K562 (cell line): ENCODE results near the gene POR. TPM values are rescaled to one million over a fixed set of nuclear protein-coding genes. Genes with fewer than 3 reads are reported as not detected.

ENCODE experiments used
- ATAC-seq: fragments of 200-7000 bp; cut with Tn5 transposase; 3 replicates; pipeline ENCODE4 v1.9.1; 2020; ENCODE audit warnings: moderate library complexity
- BruUV-seq: library from RNA; stranded (reverse); fragments of 400-500 nt; replicated peaks from 2 replicates; lab custom pipeline; 2021; lab: Mats Ljungman, UMichigan
- CTCF ChIA-PET: fragments of 300-600 bp; formaldehyde crosslinking; extraction: SDS; loops from one replicate; lab custom pipeline; 2021; ENCODE audit warnings: low intra/inter-chr PET ratio; lab: Yijun Ruan, JAX
- POLR2A ChIA-PET: fragments of 300-600, 350-650 bp; sonication (Branson Sonifier 250); formaldehyde crosslinking; extraction: SDS; loops from one replicate; lab custom pipeline; 2021; ENCODE audit warnings: antibody characterized with exemption, inconsistent platforms; lab: Yijun Ruan, JAX
- DNase-seq, 4 experiments: peaks; one replicate each; pipeline versions ENCODE4 v3.0.0 to v3.0.0-alpha.2; 2011 to 2018; ENCODE audit warnings: low spot score in 3 of 4, mixed read lengths in 3 of 4; ENCODE audit errors: extremely low read depth in 1 of 4
- FAIRE-seq: peaks from 2 replicates; lab custom pipeline; 2011; peaks lifted over from hg19 to GRCh38; lab: Jason Lieb, UNC
- H2AFZ ChIP-seq: 2 replicates; pipeline ENCODE4 v1.6.0; 2011; ENCODE audit warnings: low read depth, low read length, control low read depth, inconsistent platforms
- H3K27ac ChIP-seq: fragments of 200-600 bp; 3 replicates; pipeline ENCODE4 v1.8.0; 2011; ENCODE audit warnings: low read depth, mild to moderate bottlenecking, control low read depth, inconsistent platforms, low read length, moderate library complexity, mixed read lengths; ENCODE audit errors: extremely low read depth
- H3K27me3 ChIP-seq, 2 experiments: fragments of 300-600 bp in 1 of 2; 2 replicates in 1 of 2; 3 replicates in 1 of 2; pipeline versions ENCODE4 v1.6.0 to v1.8.0; 2011; ENCODE audit warnings: inconsistent platforms in 2 of 2, low read length in 2 of 2, mild to moderate bottlenecking in 1 of 2, mixed read lengths in 1 of 2, moderate library complexity in 1 of 2; ENCODE audit not compliant: control insufficient read depth in 2 of 2, insufficient read depth in 2 of 2
- H3K36me3 ChIP-seq: fragments of 300-600 bp; 3 replicates; pipeline ENCODE4 v1.8.0; 2011; ENCODE audit warnings: mild to moderate bottlenecking, low read length, inconsistent platforms; ENCODE audit not compliant: control insufficient read depth, insufficient read depth
- H3K4me1 ChIP-seq, 2 experiments: fragments of 200-600 bp in 1 of 2; replicated peaks in 1 of 2; 2 replicates in 1 of 2; 3 replicates in 1 of 2; pipeline versions ENCODE4 v1.5.1 to v1.8.0; 2011; ENCODE audit warnings: inconsistent platforms in 2 of 2, low read length in 2 of 2, mild to moderate bottlenecking in 1 of 2, mixed read lengths in 1 of 2, moderate library complexity in 1 of 2; ENCODE audit not compliant: control insufficient read depth in 2 of 2, insufficient read depth in 2 of 2
- H3K4me2 ChIP-seq: 2 replicates; pipeline ENCODE4 v1.6.1; 2011; ENCODE audit warnings: low read length, control low read depth, inconsistent platforms, mixed read lengths; ENCODE audit not compliant: insufficient read depth
- H3K4me3 ChIP-seq: fragments of 200-600 bp; sonication (generic), shearing (Covaris generic); 2 replicates; pipeline ENCODE4 v1.5.1; 2016; ENCODE audit warnings: control low read depth, inconsistent platforms
- H3K79me2 ChIP-seq: fragments of 200-600 bp; 3 replicates; pipeline ENCODE4 v1.8.0; 2011; ENCODE audit warnings: low read length, inconsistent platforms; ENCODE audit not compliant: control insufficient read depth, insufficient read depth
- H3K9ac ChIP-seq, 2 experiments: 2 replicates each; pipeline versions ENCODE4 v1.6.0 to v1.6.1; 2011; ENCODE audit warnings: low read depth in 2 of 2, low read length in 2 of 2, control low read depth in 1 of 2, inconsistent platforms in 1 of 2, mild to moderate bottlenecking in 1 of 2, mixed read lengths in 1 of 2; ENCODE audit not compliant: insufficient read depth in 1 of 2
- H3K9me1 ChIP-seq: one replicate; pipeline ENCODE4 v1.6.0; 2011; ENCODE audit warnings: inconsistent platforms, mild to moderate bottlenecking, low read length, moderate library complexity; ENCODE audit not compliant: control insufficient read depth, insufficient read depth
- H3K9me3 ChIP-seq: replicated peaks from 2 replicates; pipeline ENCODE4 v1.5.1; 2011; ENCODE audit warnings: low read depth, low read length, inconsistent platforms; ENCODE audit not compliant: control insufficient read depth, insufficient read depth
- H4K20me1 ChIP-seq: replicated peaks from 2 replicates; pipeline ENCODE4 v1.6.1; 2011; ENCODE audit warnings: low read length, inconsistent platforms, mixed read lengths; ENCODE audit not compliant: control insufficient read depth, insufficient read depth
- CEBPB ChIP-seq: fragments of 450-650 bp; IDR thresholded peaks from 2 replicates; pipeline ENCODE4 v1.6.1; 2016; ENCODE audit warnings: missing genetic modification characterization, missing compliant biosample characterization
- HMG20A ChIP-seq: fragments of 450-650 bp; formaldehyde crosslinking; conservative IDR thresholded peaks from 2 replicates; pipeline ENCODE4 v1.4.0; 2020; ENCODE audit warnings: mild to moderate bottlenecking, mixed read lengths
- RBM14 ChIP-seq: fragments of 200-400 bp; formaldehyde crosslinking; IDR thresholded peaks from 2 replicates; pipeline ENCODE4 v1.6.1; 2018; ENCODE audit warnings: low read depth, mild to moderate bottlenecking, low read length, moderate library complexity, borderline replicate concordance; ENCODE audit not compliant: insufficient read depth
- ZNF12 ChIP-seq: sonication (generic); formaldehyde crosslinking; IDR thresholded peaks from 2 replicates; pipeline ENCODE4 v1.4.0; 2020; ENCODE audit warnings: mild to moderate bottlenecking, missing genetic modification reagents
- ZNF408 ChIP-seq: fragments of 250-450 bp; sonication (Bioruptor Pico); IDR thresholded peaks from 2 replicates; pipeline ENCODE4 v1.4.0; 2020; ENCODE audit warnings: low read depth, mild to moderate bottlenecking, moderate library complexity
- ZNF79 ChIP-seq: fragments of 250-450 bp; sonication (Bioruptor Pico); IDR thresholded peaks from 2 replicates; pipeline ENCODE4 v1.4.0; 2020; ENCODE audit warnings: low read depth, mild to moderate bottlenecking, moderate library complexity
- WGBS: fragments of 100-300 bp; shearing (Covaris generic); methylation state at CpG from one replicate; pipeline ENCODE4 v1.1.6; 2016; ENCODE audit warnings: low coverage, mixed read lengths; ENCODE audit not compliant: insufficient coverage; ENCODE audit errors: missing lambda C conversion rate; 5-methylcytosine and 5-hydroxymethylcytosine counted together
- in situ Hi-C: fragments of 300-500 bp; cut with MboI; formaldehyde crosslinking; loops from 4 replicates; pipeline ENCODE4 v1.15.0; 2018; ENCODE audit warnings: inconsistent platforms, mixed read lengths
- intact Hi-C: fragments of 100-400 bp; cut with micrococcal nuclease; formaldehyde crosslinking; loops from 2 replicates; pipeline ENCODE4 v1.14.2; 2022
- polyA plus RNA-seq, 8 experiments: library from polyadenylated mRNA; depleted of rRNA in 4 of 8; stranded (reverse) in 5 of 8; unstranded in 3 of 8; fragments of >200 nt; fragmentation: Nextera tagmentation in 2 of 8; fragmentation: Illumina TruSeq in 1 of 8; extraction: Ambion mirVana in 2 of 8; extraction: Trizol in 1 of 8; gene quantifications; 2 replicates each; pipeline versions ENCODE4 v1.2.1 to v1.2.3, GENCODE V29; 2011 to 2014; ENCODE audit warnings: inconsistent platforms in 1 of 8, missing spikeins in 1 of 8
- total RNA-seq, 7 experiments: library from RNA; depleted of rRNA in 6 of 7; stranded (reverse); fragments of >200 nt in 6 of 7; fragmentation: Illumina TruSeq in 2 of 7; extraction: Trizol in 2 of 7; gene quantifications; 2 replicates each; pipeline versions ENCODE4 v1.2.1 to v1.2.3, GENCODE V29; 2011 to 2021; ENCODE audit warnings: low replicate concordance in 1 of 7
- TF ChIP-seq, protein P1 (sequence below), 2 experiments: IDR thresholded peaks in 1 of 2; conservative IDR thresholded peaks in 1 of 2; 2 replicates each; pipeline ENCODE4 v1.6.1; 2016; ENCODE audit warnings: low read depth in 2 of 2, mild to moderate bottlenecking in 1 of 2, missing compliant biosample characterization in 1 of 2, missing genetic modification characterization in 1 of 2, moderate library complexity in 1 of 2
- TF ChIP-seq, protein P2 (sequence below): sonication (generic); formaldehyde crosslinking; IDR thresholded peaks from 2 replicates; pipeline ENCODE4 v1.8.1; 2023; ENCODE audit warnings: mild to moderate bottlenecking, missing genetic modification reagents

The POR gene
- total and polyA plus RNA-seq, 9 of the 15 experiments (the other 6 are each of a cell fraction or from before 2014, with no cell fraction given): 4.7 to 142 (median 40.8) TPM

DNA sequence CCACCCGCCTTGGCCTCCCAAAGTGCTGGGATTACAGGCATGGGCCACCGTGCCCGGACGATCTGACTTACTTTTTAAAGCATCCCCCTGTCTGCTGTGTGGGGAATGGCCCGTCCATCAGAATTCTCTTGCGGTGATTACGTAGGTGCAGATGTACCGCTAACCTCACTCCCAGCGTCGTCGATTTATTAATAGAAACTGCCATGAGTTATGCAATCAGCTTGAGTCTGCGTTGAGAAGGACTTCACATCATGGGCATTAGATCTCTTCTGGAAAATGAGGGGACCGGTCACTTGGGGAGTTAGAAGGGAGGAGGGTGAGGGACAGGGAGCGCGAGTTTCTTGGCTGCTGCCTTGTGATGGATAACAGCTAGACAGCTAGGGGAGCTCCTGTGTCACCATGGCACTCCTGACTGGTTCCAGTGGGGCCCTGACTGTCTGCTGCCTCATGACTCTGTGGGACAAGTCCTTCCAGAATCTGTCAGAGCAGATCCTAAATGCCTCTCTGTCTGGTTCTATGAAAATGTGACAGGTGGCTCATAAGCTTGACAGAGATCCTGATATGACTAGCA lies 35.2 kb downstream of the POR start:
- 76% methylated on average over 15 of the region's 15 CpGs for WGBS
- Histone ChIP-seq H3K4me2 (no peak overlapping the region), H3K79me2 (peaks cover 25% of the 10 kb centered on the region), H3K36me3 (peaks cover 29% of the 10 kb centered on the region; the same call in 2 of the 3 replicates), H4K20me1 (peaks cover 11% of the 10 kb centered on the region; the same call in 1 of the 2 replicates), H3K4me3 (no peak overlapping the region), H3K4me1 (peaks cover 0 to 8% of the 10 kb centered on the region in 2 experiments; a peak in 4 of 5 replicates), H3K9me3 (no peaks in the 10 kb centered on the region), H3K9me1 (peaks cover 5% of the 10 kb centered on the region), H2AFZ (no peak overlapping the region), H3K27me3 (no peaks in the 10 kb centered on the region), H3K9ac (peak overlapping the region in 1 of 2 experiments; percentile 72; a peak in 1 of 4 replicates), H3K27ac (no peak overlapping the region)
- no TSS peak for BruUV-seq
- ATAC-seq: peak; percentile 37
- intact Hi-C loops (no loop called here), in situ Hi-C loops (no loop called here)
- no peak for TF ChIP-seq RBM14
- no peak for TF ChIP-seq ZNF79 (CRISPR knock-in tag)
- no peak for TF ChIP-seq ZNF408
- TF ChIP-seq, protein P1, sequence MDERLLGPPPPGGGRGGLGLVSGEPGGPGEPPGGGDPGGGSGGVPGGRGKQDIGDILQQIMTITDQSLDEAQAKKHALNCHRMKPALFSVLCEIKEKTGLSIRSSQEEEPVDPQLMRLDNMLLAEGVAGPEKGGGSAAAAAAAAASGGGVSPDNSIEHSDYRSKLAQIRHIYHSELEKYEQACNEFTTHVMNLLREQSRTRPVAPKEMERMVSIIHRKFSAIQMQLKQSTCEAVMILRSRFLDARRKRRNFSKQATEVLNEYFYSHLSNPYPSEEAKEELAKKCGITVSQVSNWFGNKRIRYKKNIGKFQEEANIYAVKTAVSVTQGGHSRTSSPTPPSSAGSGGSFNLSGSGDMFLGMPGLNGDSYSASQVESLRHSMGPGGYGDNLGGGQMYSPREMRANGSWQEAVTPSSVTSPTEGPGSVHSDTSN (CRISPR knock-in tag; IDR thresholded peaks at IDR 0.05; ENCODE audit: low read depth): no peak
- TF ChIP-seq, protein P1 (tag; conservative IDR thresholded peaks at IDR 0.05; ENCODE audit: low read depth): 0 out of 2 replicates have a peak, but pooled peaks have one; percentile 18
- peak; percentile 56 for TF ChIP-seq CEBPB
- no peak for TF ChIP-seq HMG20A (CRISPR knock-in tag)
- TF ChIP-seq ZNF12 (CRISPR knock-in tag): no peak
- TF ChIP-seq, protein P2, sequence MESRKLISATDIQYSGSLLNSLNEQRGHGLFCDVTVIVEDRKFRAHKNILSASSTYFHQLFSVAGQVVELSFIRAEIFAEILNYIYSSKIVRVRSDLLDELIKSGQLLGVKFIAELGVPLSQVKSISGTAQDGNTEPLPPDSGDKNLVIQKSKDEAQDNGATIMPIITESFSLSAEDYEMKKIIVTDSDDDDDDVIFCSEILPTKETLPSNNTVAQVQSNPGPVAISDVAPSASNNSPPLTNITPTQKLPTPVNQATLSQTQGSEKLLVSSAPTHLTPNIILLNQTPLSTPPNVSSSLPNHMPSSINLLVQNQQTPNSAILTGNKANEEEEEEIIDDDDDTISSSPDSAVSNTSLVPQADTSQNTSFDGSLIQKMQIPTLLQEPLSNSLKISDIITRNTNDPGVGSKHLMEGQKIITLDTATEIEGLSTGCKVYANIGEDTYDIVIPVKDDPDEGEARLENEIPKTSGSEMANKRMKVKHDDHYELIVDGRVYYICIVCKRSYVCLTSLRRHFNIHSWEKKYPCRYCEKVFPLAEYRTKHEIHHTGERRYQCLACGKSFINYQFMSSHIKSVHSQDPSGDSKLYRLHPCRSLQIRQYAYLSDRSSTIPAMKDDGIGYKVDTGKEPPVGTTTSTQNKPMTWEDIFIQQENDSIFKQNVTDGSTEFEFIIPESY (CRISPR knock-in tag): peak; percentile 87
- no peak for FAIRE-seq
- ChIA-PET CTCF (no interaction called here), POLR2A (interaction anchor here (0.5 to 1.8 kb wide), 2 partner anchors 15 to 27 kb away, joined by 3 to 4 read pairs; no protein-coding TSS in a partner anchor)
- DNase-seq: no peak
